Mammary epithelial cell (primary cell): ENCODE measurements around the gene FAHD1.

ENCODE experiments used
- EZH2 ChIP-seq: IDR thresholded peaks from 2 replicates; pipeline ENCODE4 v1.6.1; 2012; ENCODE audit warnings: low read length, inconsistent platforms, borderline replicate concordance
- TF ChIP-seq, protein P1 (sequence below), 2 donors: IDR thresholded peaks in 1 of 2; conservative IDR thresholded peaks in 1 of 2; 2 replicates each; pipeline ENCODE4 v1.5.1; 2011 to 2012; ENCODE audit warnings: inconsistent platforms in 2 of 2, low read length in 2 of 2, mild to moderate bottlenecking in 2 of 2, control low read depth in 1 of 2, low read depth in 1 of 2; ENCODE audit not compliant: insufficient read depth in 1 of 2; ENCODE audit errors: extremely low read depth in 1 of 2

DNA sequence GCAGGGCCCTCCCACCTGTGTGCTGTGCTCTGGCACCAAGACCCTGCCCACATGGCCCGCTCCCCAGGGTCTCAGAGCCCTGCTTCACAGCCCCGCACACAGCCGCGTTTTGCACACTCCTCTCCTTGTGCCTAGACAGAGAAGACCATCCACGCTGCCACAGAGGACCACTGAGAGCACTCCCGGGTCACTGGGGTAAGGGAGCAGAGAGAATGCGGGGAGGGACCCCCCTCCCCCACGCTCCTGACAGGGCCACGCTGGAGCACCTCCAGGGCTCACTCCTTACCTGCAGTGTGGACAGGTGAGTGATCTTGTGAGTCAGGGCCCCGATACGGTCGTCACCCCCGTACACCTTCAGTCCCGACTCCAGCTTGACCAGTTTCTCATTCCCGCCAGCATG lies 7.4 kb upstream of the FAHD1 start:
- TF ChIP-seq, protein P1, sequence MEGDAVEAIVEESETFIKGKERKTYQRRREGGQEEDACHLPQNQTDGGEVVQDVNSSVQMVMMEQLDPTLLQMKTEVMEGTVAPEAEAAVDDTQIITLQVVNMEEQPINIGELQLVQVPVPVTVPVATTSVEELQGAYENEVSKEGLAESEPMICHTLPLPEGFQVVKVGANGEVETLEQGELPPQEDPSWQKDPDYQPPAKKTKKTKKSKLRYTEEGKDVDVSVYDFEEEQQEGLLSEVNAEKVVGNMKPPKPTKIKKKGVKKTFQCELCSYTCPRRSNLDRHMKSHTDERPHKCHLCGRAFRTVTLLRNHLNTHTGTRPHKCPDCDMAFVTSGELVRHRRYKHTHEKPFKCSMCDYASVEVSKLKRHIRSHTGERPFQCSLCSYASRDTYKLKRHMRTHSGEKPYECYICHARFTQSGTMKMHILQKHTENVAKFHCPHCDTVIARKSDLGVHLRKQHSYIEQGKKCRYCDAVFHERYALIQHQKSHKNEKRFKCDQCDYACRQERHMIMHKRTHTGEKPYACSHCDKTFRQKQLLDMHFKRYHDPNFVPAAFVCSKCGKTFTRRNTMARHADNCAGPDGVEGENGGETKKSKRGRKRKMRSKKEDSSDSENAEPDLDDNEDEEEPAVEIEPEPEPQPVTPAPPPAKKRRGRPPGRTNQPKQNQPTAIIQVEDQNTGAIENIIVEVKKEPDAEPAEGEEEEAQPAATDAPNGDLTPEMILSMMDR (conservative IDR thresholded peaks at IDR 0.05 in 1 of 2, IDR thresholded peaks at IDR 0.05 in 1 of 2; ENCODE audit: extremely low read depth in 1 of 2, insufficient read depth in 1 of 2, low read depth in 1 of 2, low read length in 2 of 2) = no peak
- no peak for TF ChIP-seq EZH2
